Measurements from ENCODE around the gene MS4A5.

Gene MS4A5

DNA sequence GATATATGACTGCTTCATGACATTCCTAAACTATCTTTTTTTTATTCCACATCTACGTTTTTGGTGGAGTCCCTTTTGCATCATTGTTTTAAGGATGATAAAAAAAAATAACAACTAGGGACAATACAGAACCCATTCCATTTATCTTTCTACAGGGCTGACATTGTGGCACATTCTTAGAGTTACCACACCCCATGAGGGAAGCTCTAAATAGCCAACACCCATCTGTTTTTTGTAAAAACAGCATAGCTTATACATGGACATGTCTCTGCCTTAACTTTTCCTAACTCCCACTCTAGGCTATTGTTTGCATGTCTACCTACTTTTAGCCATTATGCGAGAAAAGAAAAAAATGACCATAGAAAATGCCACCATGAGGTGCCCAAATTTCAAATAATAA lies 39.5 kb downstream of the MS4A5 start:
- in situ Hi-C loops (cut with MboI; ENCODE audit: low pct_unique_long_range_greater_than_20kb, low sequenced_read_pairs), result no loop called here
- DNase-seq, result no peak

GRCh38 chr11:60469723-60470122 lies 40.4 kb downstream of the MS4A5 start:
- no peak for DNase-seq
- in situ Hi-C loops (cut with MboI; ENCODE audit: low pct_unique_long_range_greater_than_20kb, low sequenced_read_pairs), result no loop called here

- DNase-seq, result no peak
- in situ Hi-C loops (cut with MboI; ENCODE audit: low pct_unique_long_range_greater_than_20kb, low sequenced_read_pairs), result no loop called here
These were observed 47.7 kb downstream of the MS4A5 start for GRCh38 chr11:60477035-60477445.

DNA sequence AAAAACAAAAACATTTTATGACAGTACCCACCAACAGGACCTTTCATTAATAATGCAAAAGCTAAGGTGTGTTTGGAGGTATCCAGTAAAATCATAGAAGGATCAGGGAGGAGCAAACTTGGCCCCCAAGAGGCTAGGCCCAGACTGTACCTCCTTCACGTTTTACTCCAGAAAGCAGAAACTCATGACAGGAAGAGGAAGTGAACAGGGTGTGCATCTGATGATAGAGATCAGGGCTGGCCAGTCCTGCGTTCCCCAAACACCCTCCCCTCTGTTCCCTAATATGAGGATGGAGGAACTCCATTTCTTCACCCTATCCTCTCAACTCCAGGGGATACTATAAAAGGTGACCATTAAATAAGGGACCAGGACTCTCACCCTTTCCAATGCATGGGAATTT lies 53.0 kb downstream of the MS4A5 start:
- peak; percentile 84 for DNase-seq
- in situ Hi-C loops (cut with MboI; ENCODE audit: low pct_unique_long_range_greater_than_20kb, low sequenced_read_pairs), result loop anchor here (10.0 kb wide), 1 partner anchor 138 kb away; no protein-coding TSS in a partner anchor

DNA sequence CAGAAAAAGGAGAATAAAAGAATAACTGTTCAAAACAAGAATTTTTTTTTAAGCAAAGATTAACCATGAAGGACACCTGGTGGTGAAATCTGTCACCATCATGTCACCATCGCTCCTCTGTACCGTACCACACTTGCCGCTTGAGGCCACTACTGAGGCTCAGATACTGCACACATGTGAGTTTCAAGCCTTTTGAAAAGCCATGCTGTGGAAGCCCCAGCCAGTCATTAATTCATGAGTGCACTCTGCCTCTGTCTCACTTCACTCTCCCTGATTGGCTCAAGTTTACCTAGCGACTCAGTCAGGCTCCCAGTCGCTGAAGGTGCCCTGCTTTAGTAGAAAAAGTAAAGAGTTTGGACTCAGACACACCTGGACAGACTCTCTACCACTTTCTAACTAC lies 56.6 kb downstream of the MS4A5 start:
- DNase-seq, result peak; percentile 95
- in situ Hi-C loops (cut with MboI; ENCODE audit: low pct_unique_long_range_greater_than_20kb, low sequenced_read_pairs), result loop anchor here (10.0 kb wide), 1 partner anchor 141 kb away; no protein-coding TSS in a partner anchor

DNA sequence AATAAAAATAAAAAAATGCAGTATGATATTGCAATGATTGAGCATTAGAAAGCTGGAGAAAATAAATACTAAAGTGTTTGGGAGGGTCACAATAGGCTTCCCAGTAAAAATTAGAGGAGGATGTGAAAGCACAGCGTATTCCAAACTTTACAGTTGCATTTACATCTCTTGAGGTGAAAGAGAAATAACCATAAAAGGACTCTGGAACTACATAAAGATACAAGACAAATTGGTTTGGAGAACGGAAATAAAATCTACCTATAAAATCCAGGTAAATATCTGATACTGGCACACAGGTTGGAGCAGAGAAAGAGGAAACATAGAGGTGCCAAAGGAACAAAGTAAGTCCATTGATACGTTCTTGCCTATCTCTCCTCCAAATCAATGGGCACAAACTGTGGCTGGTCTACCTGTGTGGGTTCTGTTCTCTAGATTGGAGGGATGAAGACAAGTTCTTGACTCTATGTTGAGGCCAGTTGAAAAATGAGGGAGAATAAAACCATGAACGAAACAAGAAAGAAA lies 63.2 kb downstream of the MS4A5 start, which contains the start of gene MS4A12:
Gene MS4A12 (plus strand): TSS at position 291 of the 522 bp plus-strand sequence. CDS start 4,541 bp downstream, outside the sequence.
- DNase-seq, result no peak

DNA sequence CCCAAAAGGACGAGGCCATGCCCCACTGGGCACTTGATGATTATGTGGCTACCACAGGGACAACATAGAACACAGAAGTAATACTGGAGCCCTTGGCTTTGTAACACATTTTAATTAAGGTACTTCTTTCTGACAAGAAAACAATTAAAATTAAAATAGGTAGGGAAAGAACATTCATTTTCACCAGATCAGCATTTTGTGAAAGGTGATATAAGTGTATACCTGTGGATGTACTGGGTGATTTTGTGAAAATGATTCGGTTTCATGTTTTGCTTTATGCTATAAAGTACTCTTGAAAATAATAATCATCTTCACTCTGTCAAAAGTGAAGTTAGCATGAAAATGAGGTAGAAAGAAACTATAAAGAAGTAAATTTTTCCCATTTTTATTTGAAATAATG lies 64.1 kb downstream of the MS4A5 start:
- DNase-seq, result no peak
- in situ Hi-C loops (cut with MboI; ENCODE audit: low pct_unique_long_range_greater_than_20kb, low sequenced_read_pairs), result no loop called here

More for the DNA sequence above, 63.2 kb downstream of the MS4A5 start, which contains the start of gene MS4A12:
- in situ Hi-C loops (cut with MboI; ENCODE audit: low pct_unique_long_range_greater_than_20kb, low sequenced_read_pairs), result no loop called here

Data from KBM-7 (cell line).